Measurements from ENCODE around the gene SGCD.

Gene SGCD

GRCh38 chr5:156590978-156591377 is 264.0 kb downstream of the SGCD start:
- H3K4me3 ChIP-seq (ENCODE audit: low read depth in 1 of 2, low read length in 1 of 2): no peak overlapping the region
- no peaks in the 10 kb centered on the region for H3K36me3 ChIP-seq
- TF ChIP-seq, protein P1, sequence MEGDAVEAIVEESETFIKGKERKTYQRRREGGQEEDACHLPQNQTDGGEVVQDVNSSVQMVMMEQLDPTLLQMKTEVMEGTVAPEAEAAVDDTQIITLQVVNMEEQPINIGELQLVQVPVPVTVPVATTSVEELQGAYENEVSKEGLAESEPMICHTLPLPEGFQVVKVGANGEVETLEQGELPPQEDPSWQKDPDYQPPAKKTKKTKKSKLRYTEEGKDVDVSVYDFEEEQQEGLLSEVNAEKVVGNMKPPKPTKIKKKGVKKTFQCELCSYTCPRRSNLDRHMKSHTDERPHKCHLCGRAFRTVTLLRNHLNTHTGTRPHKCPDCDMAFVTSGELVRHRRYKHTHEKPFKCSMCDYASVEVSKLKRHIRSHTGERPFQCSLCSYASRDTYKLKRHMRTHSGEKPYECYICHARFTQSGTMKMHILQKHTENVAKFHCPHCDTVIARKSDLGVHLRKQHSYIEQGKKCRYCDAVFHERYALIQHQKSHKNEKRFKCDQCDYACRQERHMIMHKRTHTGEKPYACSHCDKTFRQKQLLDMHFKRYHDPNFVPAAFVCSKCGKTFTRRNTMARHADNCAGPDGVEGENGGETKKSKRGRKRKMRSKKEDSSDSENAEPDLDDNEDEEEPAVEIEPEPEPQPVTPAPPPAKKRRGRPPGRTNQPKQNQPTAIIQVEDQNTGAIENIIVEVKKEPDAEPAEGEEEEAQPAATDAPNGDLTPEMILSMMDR (IDR thresholded peaks at IDR 0.05): no peak
- no peaks in the 10 kb centered on the region for H3K27me3 ChIP-seq
- no peaks in the 10 kb centered on the region for H3K4me1 ChIP-seq (ENCODE audit: control insufficient read depth in 1 of 2, insufficient read depth in 1 of 2, low read depth in 1 of 2, low read length in 1 of 2)
- H3K27ac ChIP-seq: no peak overlapping the region
- H3K9me3 ChIP-seq: no peaks in the 10 kb centered on the region

DNA sequence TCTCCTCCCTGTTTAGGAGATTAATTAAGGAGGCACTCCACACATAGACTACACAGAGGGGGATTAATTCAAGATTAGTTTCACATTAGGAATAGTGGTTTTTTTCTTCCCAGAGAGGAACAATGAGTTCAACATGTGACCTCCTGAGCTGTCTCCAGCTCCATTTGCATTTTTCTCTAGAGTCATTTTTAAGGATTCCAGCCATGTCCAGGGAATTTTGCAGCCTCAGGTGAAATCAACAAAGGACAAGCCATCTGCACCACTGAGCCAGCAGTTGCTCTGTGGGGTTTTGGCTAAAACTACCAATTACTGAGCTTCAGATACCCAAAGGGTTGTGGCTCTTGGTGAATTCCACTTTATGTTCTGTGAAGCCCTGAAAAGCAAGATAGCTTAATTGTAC is 264.7 kb downstream of the SGCD start:
- no peak overlapping the region for H3K27ac ChIP-seq
- no peaks in the 10 kb centered on the region for H3K36me3 ChIP-seq
- H3K27me3 ChIP-seq: no peaks in the 10 kb centered on the region
- H3K9me3 ChIP-seq: no peaks in the 10 kb centered on the region
- H3K4me3 ChIP-seq (ENCODE audit: low read depth in 1 of 2, low read length in 1 of 2): no peak overlapping the region
- TF ChIP-seq, protein P1 (IDR thresholded peaks at IDR 0.05): no peak
- no peaks in the 10 kb centered on the region for H3K4me1 ChIP-seq (ENCODE audit: control insufficient read depth in 1 of 2, insufficient read depth in 1 of 2, low read depth in 1 of 2, low read length in 1 of 2)

GRCh38 chr5:156593546-156593945 is 266.6 kb downstream of the SGCD start:
- H3K27ac ChIP-seq: no peak overlapping the region
- no peaks in the 10 kb centered on the region for H3K36me3 ChIP-seq
- H3K4me1 ChIP-seq (ENCODE audit: control insufficient read depth in 1 of 2, insufficient read depth in 1 of 2, low read depth in 1 of 2, low read length in 1 of 2): no peaks in the 10 kb centered on the region
- TF ChIP-seq, protein P1 (IDR thresholded peaks at IDR 0.05): no peak
- no peaks in the 10 kb centered on the region for H3K9me3 ChIP-seq
- no peaks in the 10 kb centered on the region for H3K27me3 ChIP-seq
- no peak overlapping the region for H3K4me3 ChIP-seq (ENCODE audit: low read depth in 1 of 2, low read length in 1 of 2)

DNA sequence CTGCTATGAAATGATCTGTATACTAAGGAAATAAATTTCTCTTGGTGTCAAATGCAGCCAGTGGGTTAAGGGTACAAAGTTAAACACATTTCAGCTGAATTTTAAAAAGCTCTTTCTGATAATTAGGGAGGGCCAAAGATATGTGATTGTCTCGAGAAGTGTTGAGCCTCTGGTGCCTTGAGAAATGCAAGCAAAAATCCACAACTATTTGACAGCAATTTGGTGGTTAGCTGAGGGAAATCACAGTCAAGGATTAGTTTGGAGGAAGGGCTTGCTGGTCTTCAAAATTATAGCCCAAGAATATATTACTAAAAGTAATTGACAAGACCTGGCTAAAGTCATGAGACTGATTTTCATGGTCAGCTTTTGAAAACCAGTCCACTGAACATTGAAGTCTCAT is 267.4 kb downstream of the SGCD start:
- no peaks in the 10 kb centered on the region for H3K36me3 ChIP-seq
- no peak overlapping the region for H3K4me3 ChIP-seq (ENCODE audit: low read depth in 1 of 2, low read length in 1 of 2)
- H3K4me1 ChIP-seq (ENCODE audit: control insufficient read depth in 1 of 2, insufficient read depth in 1 of 2, low read depth in 1 of 2, low read length in 1 of 2): no peaks in the 10 kb centered on the region
- H3K9me3 ChIP-seq: no peaks in the 10 kb centered on the region
- no peak overlapping the region for H3K27ac ChIP-seq
- TF ChIP-seq, protein P1 (IDR thresholded peaks at IDR 0.05): no peak
- H3K27me3 ChIP-seq: no peaks in the 10 kb centered on the region

- H3K9me3 ChIP-seq: no peaks in the 10 kb centered on the region
- TF ChIP-seq, protein P1 (IDR thresholded peaks at IDR 0.05): no peak
- H3K36me3 ChIP-seq: no peaks in the 10 kb centered on the region
- H3K27me3 ChIP-seq: no peaks in the 10 kb centered on the region
- H3K4me1 ChIP-seq (ENCODE audit: control insufficient read depth in 1 of 2, insufficient read depth in 1 of 2, low read depth in 1 of 2, low read length in 1 of 2): no peaks in the 10 kb centered on the region
- no peak overlapping the region for H3K4me3 ChIP-seq (ENCODE audit: low read depth in 1 of 2, low read length in 1 of 2)
- H3K27ac ChIP-seq: no peak overlapping the region
Measured at GRCh38 chr5:156595132-156595787, 268.3 kb downstream of the SGCD start.

All from neutrophil (primary cell).